ENCODE results near the gene CACNG4. TPM values are rescaled to one million over a fixed set of nuclear protein-coding genes. Genes with fewer than 3 reads are reported as not detected.

CACNG4 gene
- total and polyA plus RNA-seq, 9 of the 15 experiments (the other 6 are each of a cell fraction or from before 2014, with no cell fraction given), result 0.07 TPM; not detected in 8

- Histone ChIP-seq H3K27me3 (ENCODE audit: control insufficient read depth in 2 of 2, insufficient read depth in 2 of 2, low read length in 2 of 2) (peaks cover 2 to 32% of the 10 kb centered on the region in 2 experiments; a peak in 2 of 5 replicates), H4K20me1 (replicated peaks; ENCODE audit: control insufficient read depth, insufficient read depth, low read length) (no peaks in the 10 kb centered on the region), H3K9me3 (replicated peaks; ENCODE audit: control insufficient read depth, insufficient read depth, low read depth, low read length) (no peaks in the 10 kb centered on the region; the same call in 1 of the 2 replicates), H3K4me3 (no peak overlapping the region), H3K4me1 (replicated peaks in 1 of 2; ENCODE audit: control insufficient read depth in 2 of 2, insufficient read depth in 2 of 2, low read length in 2 of 2) (no peaks in the 10 kb centered on the region), H3K4me2 (ENCODE audit: insufficient read depth, low read length) (no peak overlapping the region), H3K79me2 (ENCODE audit: control insufficient read depth, insufficient read depth, low read length) (no peaks in the 10 kb centered on the region), H3K9ac (ENCODE audit: insufficient read depth in 1 of 2, low read depth in 2 of 2, low read length in 2 of 2) (no peak overlapping the region), H3K36me3 (ENCODE audit: control insufficient read depth, insufficient read depth, low read length) (no peaks in the 10 kb centered on the region), H3K27ac (ENCODE audit: extremely low read depth, low read depth, low read length) (no peak overlapping the region), H2AFZ (ENCODE audit: low read depth, low read length) (no peak overlapping the region), H3K9me1 (ENCODE audit: control insufficient read depth, insufficient read depth, low read length) (no peaks in the 10 kb centered on the region)
- in situ Hi-C loops (cut with MboI) (no loop called here), intact Hi-C loops (cut with micrococcal nuclease) (no loop called here)
- CTCF ChIA-PET (ENCODE audit: low intra/inter-chr PET ratio), result no interaction called here
- 0% methylated on average over 2 of the region's 2 CpGs for WGBS (ENCODE audit: insufficient coverage, low coverage, missing lambda C conversion rate)
- TF ChIP-seq ZNF79 (CRISPR knock-in tag; IDR thresholded peaks at IDR 0.05; ENCODE audit: low read depth), result no peak
- BruUV-seq (replicated peaks), result no TSS peak
- DNase-seq (ENCODE audit: extremely low read depth in 1 of 4, low spot score in 3 of 4), result no peak
- FAIRE-seq, result no peak
- ATAC-seq, result no peak
- POLR2A ChIA-PET, result no interaction called here
Measured at GRCh38 chr17:66935717-66936116, 28.8 kb upstream of the CACNG4 start.

- Histone ChIP-seq H3K36me3 (ENCODE audit: control insufficient read depth, insufficient read depth, low read length) (no peaks in the 10 kb centered on the region), H3K4me2 (ENCODE audit: insufficient read depth, low read length) (no peak overlapping the region), H3K4me3 (no peak overlapping the region), H4K20me1 (replicated peaks; ENCODE audit: control insufficient read depth, insufficient read depth, low read length) (no peaks in the 10 kb centered on the region), H3K9me1 (ENCODE audit: control insufficient read depth, insufficient read depth, low read length) (no peaks in the 10 kb centered on the region), H3K9ac (ENCODE audit: insufficient read depth in 1 of 2, low read depth in 2 of 2, low read length in 2 of 2) (no peak overlapping the region), H3K9me3 (replicated peaks; ENCODE audit: control insufficient read depth, insufficient read depth, low read depth, low read length) (no peaks in the 10 kb centered on the region), H3K27ac (ENCODE audit: extremely low read depth, low read depth, low read length) (no peak overlapping the region), H3K27me3 (ENCODE audit: control insufficient read depth in 2 of 2, insufficient read depth in 2 of 2, low read length in 2 of 2) (peaks cover 10 to 51% of the 10 kb centered on the region in 2 experiments; a peak in 3 of 5 replicates), H2AFZ (ENCODE audit: low read depth, low read length) (no peak overlapping the region), H3K4me1 (replicated peaks in 1 of 2; ENCODE audit: control insufficient read depth in 2 of 2, insufficient read depth in 2 of 2, low read length in 2 of 2) (no peaks in the 10 kb centered on the region), H3K79me2 (ENCODE audit: control insufficient read depth, insufficient read depth, low read length) (no peaks in the 10 kb centered on the region)
- no peak for ATAC-seq
- in situ Hi-C loops (cut with MboI), result no loop called here
- intact Hi-C loops (cut with micrococcal nuclease), result no loop called here
- no peak for DNase-seq (ENCODE audit: extremely low read depth in 1 of 4, low spot score in 3 of 4)
- no peak for FAIRE-seq
- ChIA-PET CTCF (ENCODE audit: low intra/inter-chr PET ratio) (no interaction called here), POLR2A (no interaction called here)
- BruUV-seq (replicated peaks), result no TSS peak
- WGBS (ENCODE audit: insufficient coverage, low coverage, missing lambda C conversion rate), result 1% methylated on average over 9 of the region's 10 CpGs
- no peak for TF ChIP-seq HNRNPUL1 (IDR thresholded peaks at IDR 0.05; ENCODE audit: low read length)
- no peak for TF ChIP-seq ZNF232 (CRISPR knock-in tag; IDR thresholded peaks at IDR 0.05)
- TF ChIP-seq SP1 (CRISPR knock-in tag; IDR thresholded peaks at IDR 0.05), result no peak
- no peak for TF ChIP-seq ZBTB33 (CRISPR knock-in tag; IDR thresholded peaks at IDR 0.05)
- TF ChIP-seq ZNF212 (CRISPR knock-in tag; IDR thresholded peaks at IDR 0.05), result no peak
- no peak for TF ChIP-seq ZNF644 (tag; IDR thresholded peaks at IDR 0.05; ENCODE audit: low read depth)
- TF ChIP-seq DMBX1 (CRISPR knock-in tag; IDR thresholded peaks at IDR 0.05; ENCODE audit: borderline replicate concordance), result no peak
- no peak for TF ChIP-seq CBFA2T3 (IDR thresholded peaks at IDR 0.05)
- TF ChIP-seq ZNF324 (CRISPR knock-in tag; IDR thresholded peaks at IDR 0.05), result no peak
- no peak for TF ChIP-seq ZNF609 (CRISPR knock-in tag; IDR thresholded peaks at IDR 0.05; ENCODE audit: borderline replicate concordance)
Measured at GRCh38 chr17:66938656-66939055, 25.9 kb upstream of the CACNG4 start.

All from K562 (cell line).